Astrocyte (in vitro differentiated cells and primary cell): Measurements from ENCODE around the gene FAR1. TPM values are rescaled to one million over a fixed set of nuclear protein-coding genes. Genes with fewer than 3 reads are reported as not detected.

Experiments used
- DNase-seq: peaks from one replicate; pipeline ENCODE4 v3.0.0-alpha.2; 2010; ENCODE audit warnings: low read depth
- FAIRE-seq: peaks from 2 replicates; lab custom pipeline; 2011; peaks lifted over from hg19 to GRCh38; lab: Jason Lieb, UNC
- H2AFZ ChIP-seq: 2 replicates; pipeline ENCODE4 v1.6.0; 2012; ENCODE audit warnings: low read depth, low read length, inconsistent platforms
- H3K27ac ChIP-seq: 2 replicates; pipeline ENCODE4 v1.5.1; 2011; ENCODE audit warnings: low read depth, low read length, inconsistent platforms
- H3K27me3 ChIP-seq: 2 replicates; pipeline ENCODE4 v1.6.0; 2011; ENCODE audit warnings: low read length, inconsistent platforms; ENCODE audit not compliant: insufficient read depth
- H3K36me3 ChIP-seq: 2 replicates; pipeline ENCODE4 v1.5.1; 2011; ENCODE audit warnings: low read length, inconsistent platforms; ENCODE audit not compliant: insufficient read depth
- H3K4me1 ChIP-seq: 2 replicates; pipeline ENCODE4 v1.5.1; 2011; ENCODE audit warnings: low read length, inconsistent platforms; ENCODE audit not compliant: insufficient read depth
- H3K4me2 ChIP-seq: 2 replicates; pipeline ENCODE4 v1.6.0; 2012; ENCODE audit warnings: low read length, inconsistent platforms
- H3K4me3 ChIP-seq: 2 replicates; pipeline ENCODE4 v1.5.1; 2011; ENCODE audit warnings: low read depth, mild to moderate bottlenecking, low read length, inconsistent platforms; ENCODE audit not compliant: insufficient read depth
- H3K79me2 ChIP-seq: 2 replicates; pipeline ENCODE4 v1.6.0; 2012; ENCODE audit warnings: mild to moderate bottlenecking, low read length, inconsistent platforms; ENCODE audit not compliant: insufficient read depth
- H3K9ac ChIP-seq: 2 replicates; pipeline ENCODE4 v1.6.0; 2012; ENCODE audit warnings: mild to moderate bottlenecking, low read length, inconsistent platforms
- H3K9me3 ChIP-seq: 2 replicates; pipeline ENCODE4 v1.5.1; 2012; ENCODE audit warnings: low read depth, mild to moderate bottlenecking, low read length, inconsistent platforms; ENCODE audit not compliant: insufficient read depth
- H4K20me1 ChIP-seq: 2 replicates; pipeline ENCODE4 v1.6.0; 2012; ENCODE audit warnings: low read length, inconsistent platforms; ENCODE audit not compliant: insufficient read depth
- H3K27ac Mint-ChIP-seq: one replicate; pipeline ENCODE4 v1.8.0; 2021; ENCODE audit warnings: mild to moderate bottlenecking, mixed read lengths; ENCODE audit not compliant: unreplicated experiment
- H3K27me3 Mint-ChIP-seq: one replicate; pipeline ENCODE4 v1.8.0; 2021; ENCODE audit warnings: low read depth, mixed read lengths; ENCODE audit not compliant: unreplicated experiment
- H3K36me3 Mint-ChIP-seq: one replicate; pipeline ENCODE4 v1.8.0; 2021; ENCODE audit warnings: low read depth, mixed read lengths; ENCODE audit not compliant: unreplicated experiment
- H3K4me1 Mint-ChIP-seq: one replicate; pipeline ENCODE4 v1.8.0; 2021; ENCODE audit warnings: low read depth, mixed read lengths; ENCODE audit not compliant: unreplicated experiment
- H3K4me3 Mint-ChIP-seq: one replicate; pipeline ENCODE4 v1.8.0; 2021; ENCODE audit warnings: mild to moderate bottlenecking, moderate library complexity, mixed read lengths; ENCODE audit not compliant: unreplicated experiment
- H3K9me3 Mint-ChIP-seq: one replicate; pipeline ENCODE4 v1.8.0; 2021; ENCODE audit warnings: mild to moderate bottlenecking, mixed read lengths; ENCODE audit not compliant: unreplicated experiment
- CTCF ChIP-seq: IDR thresholded peaks from 2 replicates; pipeline ENCODE4 v1.5.1; 2011; ENCODE audit warnings: low read depth, mild to moderate bottlenecking, inconsistent platforms, low read length, moderate library complexity; ENCODE audit not compliant: insufficient read depth
- EZH2 ChIP-seq: IDR thresholded peaks from 2 replicates; pipeline ENCODE4 v1.6.1; 2012; ENCODE audit warnings: mild to moderate bottlenecking, low read length, inconsistent platforms; ENCODE audit not compliant: insufficient read depth
- total RNA-seq: library from RNA; stranded (reverse); gene quantifications from 2 replicates; pipeline ENCODE4 v1.2.1, GENCODE V29; 2021

FAR1 gene
- total RNA-seq, 1 donor from 2014 or later: 100 TPM

GRCh38 chr11:13726456-13726855 is 58.0 kb downstream of the FAR1 start:
- Histone ChIP-seq H3K27ac (no peak overlapping the region), H3K4me1 (no peaks in the 10 kb centered on the region), H3K4me3 (no peak overlapping the region), H3K27me3 (no peaks in the 10 kb centered on the region), H3K9me3 (no peaks in the 10 kb centered on the region), H4K20me1 (no peaks in the 10 kb centered on the region), H3K79me2 (no peaks in the 10 kb centered on the region), H3K36me3 (peaks cover 38% of the 10 kb centered on the region), H2AFZ (no peak overlapping the region), H3K4me2 (no peak overlapping the region), H3K9ac (no peak overlapping the region)
- no peaks in the 10 kb centered on the region for H3K9me3 Mint-ChIP-seq
- no peaks in the 10 kb centered on the region for H3K27me3 Mint-ChIP-seq
- no peak for TF ChIP-seq CTCF
- TF ChIP-seq EZH2: no peak
- FAIRE-seq (no peak), DNase-seq (no peak)
- no peak overlapping the region for H3K27ac Mint-ChIP-seq
- H3K4me1 Mint-ChIP-seq: peaks cover 2% of the 10 kb centered on the region
- peaks cover 4% of the 10 kb centered on the region for H3K36me3 Mint-ChIP-seq
- no peak overlapping the region for H3K4me3 Mint-ChIP-seq

- H3K27ac Mint-ChIP-seq: no peak overlapping the region
- Histone ChIP-seq H3K9ac (no peak overlapping the region), H3K36me3 (peaks cover 34% of the 10 kb centered on the region), H2AFZ (no peak overlapping the region), H3K9me3 (no peaks in the 10 kb centered on the region), H3K4me2 (no peak overlapping the region), H3K4me1 (no peaks in the 10 kb centered on the region), H3K27me3 (no peaks in the 10 kb centered on the region), H3K79me2 (no peaks in the 10 kb centered on the region), H4K20me1 (no peaks in the 10 kb centered on the region), H3K4me3 (no peak overlapping the region), H3K27ac (no peak overlapping the region)
- H3K27me3 Mint-ChIP-seq: no peaks in the 10 kb centered on the region
- DNase-seq (no peak), FAIRE-seq (no peak)
- H3K4me3 Mint-ChIP-seq: no peak overlapping the region
- H3K36me3 Mint-ChIP-seq: peaks cover 2% of the 10 kb centered on the region
- no peaks in the 10 kb centered on the region for H3K4me1 Mint-ChIP-seq
- no peaks in the 10 kb centered on the region for H3K9me3 Mint-ChIP-seq
- no peak for TF ChIP-seq EZH2
- TF ChIP-seq CTCF: no peak
Measured at GRCh38 chr11:13728076-13728475, 59.6 kb downstream of the FAR1 start.

GRCh38 chr11:13734530-13734929 is 66.1 kb downstream of the FAR1 start:
- no peaks in the 10 kb centered on the region for H3K79me2 ChIP-seq
- H3K4me3 ChIP-seq: no peak overlapping the region
- no peaks in the 10 kb centered on the region for H4K20me1 ChIP-seq
- H3K36me3 ChIP-seq: peaks cover 5% of the 10 kb centered on the region
- H3K9me3 ChIP-seq: no peaks in the 10 kb centered on the region
- TF ChIP-seq CTCF: no peak
- TF ChIP-seq EZH2: no peak
- Mint-ChIP-seq H3K9me3 (no peaks in the 10 kb centered on the region), H3K27ac (no peak overlapping the region), H3K4me3 (no peak overlapping the region), H3K27me3 (no peaks in the 10 kb centered on the region), H3K4me1 (no peaks in the 10 kb centered on the region), H3K36me3 (no peaks in the 10 kb centered on the region)
- no peak overlapping the region for H3K9ac ChIP-seq
- no peak overlapping the region for H3K27ac ChIP-seq
- no peaks in the 10 kb centered on the region for H3K4me1 ChIP-seq
- no peak overlapping the region for H2AFZ ChIP-seq
- H3K27me3 ChIP-seq: no peaks in the 10 kb centered on the region
- DNase-seq (no peak), FAIRE-seq (no peak)
- H3K4me2 ChIP-seq: no peak overlapping the region
